Panc1 (cell line): ENCODE results near the gene OR2H1. TPM values are rescaled to one million over a fixed set of nuclear protein-coding genes. Genes with fewer than 3 reads are reported as not detected.

Experiments
- ATAC-seq: fragments of 200-7000 bp; cut with Tn5 transposase; 2 replicates; pipeline ENCODE4 v1.9.1; 2020; ENCODE audit warnings: mild to moderate bottlenecking, moderate library complexity
- BruUV-seq: library from RNA; stranded (reverse); fragments of 400-500 nt; replicated peaks from 2 replicates; lab custom pipeline; 2021; lab: Mats Ljungman, UMichigan
- CTCF ChIA-PET: fragments of 300-600 bp; sonication (Branson Sonifier 250); formaldehyde crosslinking; loops from one replicate; lab custom pipeline; 2022; ENCODE audit warnings: antibody characterized with exemption; lab: Charles Lee
- POLR2A ChIA-PET: fragments of 300-600 bp; sonication (Branson Sonifier 250); formaldehyde crosslinking; loops from one replicate; lab custom pipeline; 2022; ENCODE audit warnings: antibody characterized with exemption; lab: Charles Lee
- DNase-seq: peaks from one replicate; pipeline ENCODE4 v3.0.0-alpha.2; 2010; ENCODE audit warnings: low read depth, low spot score
- H3K27ac ChIP-seq: 2 replicates; pipeline ENCODE4 v1.5.1; 2011; ENCODE audit warnings: mild to moderate bottlenecking, low read length, inconsistent platforms
- H3K27me3 ChIP-seq: fragments of 200-500 bp; sonication (Bioruptor generic); 2 replicates; pipeline ENCODE4 v1.6.0; 2014; ENCODE audit warnings: low read length, inconsistent platforms; ENCODE audit not compliant: control insufficient read depth, insufficient read depth
- H3K36me3 ChIP-seq: fragments of 200-500 bp; sonication (Bioruptor generic); 2 replicates; pipeline ENCODE4 v1.5.1; 2014; ENCODE audit warnings: inconsistent platforms, mild to moderate bottlenecking, low read length, moderate library complexity; ENCODE audit not compliant: control insufficient read depth, insufficient read depth
- H3K4me1 ChIP-seq: 2 replicates; pipeline ENCODE4 v1.5.1; 2011; ENCODE audit warnings: inconsistent platforms, mild to moderate bottlenecking, low read length, moderate library complexity; ENCODE audit not compliant: control insufficient read depth, insufficient read depth
- H3K4me3 ChIP-seq, 2 experiments: 2 replicates each; pipeline ENCODE4 v1.5.1; 2011 to 2012; ENCODE audit warnings: low read depth in 2 of 2, low read length in 2 of 2, mild to moderate bottlenecking in 2 of 2, inconsistent platforms in 1 of 2, moderate library complexity in 1 of 2
- H3K9me3 ChIP-seq: fragments of 200-500 bp; sonication (Bioruptor generic); 2 replicates; pipeline ENCODE4 v1.5.1; 2014; ENCODE audit warnings: low read depth, mild to moderate bottlenecking, inconsistent platforms, low read length, moderate library complexity; ENCODE audit not compliant: control insufficient read depth, insufficient read depth
- POLR2AphosphoS5 ChIP-seq: IDR thresholded peaks from 2 replicates; pipeline ENCODE4 v1.6.1; 2012; ENCODE audit warnings: mild to moderate bottlenecking, low read depth, low read length, moderate library complexity
- SIN3A ChIP-seq: IDR thresholded peaks from 2 replicates; pipeline ENCODE4 v1.6.1; 2012; ENCODE audit warnings: low read depth, mild to moderate bottlenecking, low read length, moderate library complexity, borderline replicate concordance; ENCODE audit not compliant: insufficient read depth
- TCF7L2 ChIP-seq: IDR thresholded peaks from 2 replicates; pipeline ENCODE4 v1.6.1; 2011; ENCODE audit warnings: mild to moderate bottlenecking, low read depth, low read length, inconsistent platforms
- in situ Hi-C: cut with HindIII; loops from 2 replicates; pipeline ENCODE4 v1.10.0; 2016; ENCODE audit warnings: low sequenced_read_pairs, low pct_unique_long_range_greater_than_20kb
- intact Hi-C: fragments of 100-400 bp; cut with micrococcal nuclease; formaldehyde crosslinking; loops from one replicate; pipeline ENCODE4 v1.10.0; 2022; ENCODE audit not compliant: unreplicated experiment
- total RNA-seq: library from RNA; stranded (reverse); gene quantifications from one replicate; pipeline ENCODE4 v1.2.1, GENCODE V29; 2021; ENCODE audit not compliant: unreplicated experiment
- TF ChIP-seq, protein P1 (sequence below): fragments of 450-650 bp; IDR thresholded peaks from 2 replicates; pipeline ENCODE4 v1.5.1; 2017; ENCODE audit warnings: mild to moderate bottlenecking
- TF ChIP-seq, protein P2 (sequence below), 2 experiments: IDR thresholded peaks; 2 replicates each; pipeline ENCODE4 v1.6.1; 2011 to 2012; ENCODE audit warnings: low read depth in 2 of 2, control low read depth in 1 of 2, low read length in 1 of 2, mild to moderate bottlenecking in 1 of 2, moderate library complexity in 1 of 2; ENCODE audit not compliant: insufficient read depth in 1 of 2

The OR2H1 gene
- total RNA-seq, 1 experiment from 2014 or later = not detected

DNA sequence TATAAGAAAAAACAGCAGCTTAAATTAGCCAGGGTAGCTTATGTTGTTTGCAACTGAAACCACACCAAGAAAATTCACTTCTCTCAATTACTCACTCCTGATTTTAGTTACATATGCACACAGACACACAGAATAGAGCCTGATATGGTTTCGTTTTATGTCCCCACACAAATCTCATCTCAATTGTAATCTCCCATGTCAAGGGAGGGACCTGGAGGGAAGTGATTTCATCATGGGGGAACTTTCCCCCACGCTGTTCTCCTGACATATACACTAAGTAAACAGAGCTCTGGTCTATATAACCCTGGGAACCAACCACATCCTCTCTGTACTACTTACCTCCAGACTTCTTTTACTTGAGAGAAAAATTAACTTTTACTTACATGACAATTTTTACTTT lies 32.4 kb upstream of the OR2H1 start:
- DNase-seq (no peak), ATAC-seq (no peak)
- TF ChIP-seq, protein P1, sequence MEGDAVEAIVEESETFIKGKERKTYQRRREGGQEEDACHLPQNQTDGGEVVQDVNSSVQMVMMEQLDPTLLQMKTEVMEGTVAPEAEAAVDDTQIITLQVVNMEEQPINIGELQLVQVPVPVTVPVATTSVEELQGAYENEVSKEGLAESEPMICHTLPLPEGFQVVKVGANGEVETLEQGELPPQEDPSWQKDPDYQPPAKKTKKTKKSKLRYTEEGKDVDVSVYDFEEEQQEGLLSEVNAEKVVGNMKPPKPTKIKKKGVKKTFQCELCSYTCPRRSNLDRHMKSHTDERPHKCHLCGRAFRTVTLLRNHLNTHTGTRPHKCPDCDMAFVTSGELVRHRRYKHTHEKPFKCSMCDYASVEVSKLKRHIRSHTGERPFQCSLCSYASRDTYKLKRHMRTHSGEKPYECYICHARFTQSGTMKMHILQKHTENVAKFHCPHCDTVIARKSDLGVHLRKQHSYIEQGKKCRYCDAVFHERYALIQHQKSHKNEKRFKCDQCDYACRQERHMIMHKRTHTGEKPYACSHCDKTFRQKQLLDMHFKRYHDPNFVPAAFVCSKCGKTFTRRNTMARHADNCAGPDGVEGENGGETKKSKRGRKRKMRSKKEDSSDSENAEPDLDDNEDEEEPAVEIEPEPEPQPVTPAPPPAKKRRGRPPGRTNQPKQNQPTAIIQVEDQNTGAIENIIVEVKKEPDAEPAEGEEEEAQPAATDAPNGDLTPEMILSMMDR = no peak
- TF ChIP-seq TCF7L2 (no peak), SIN3A (no peak), POLR2AphosphoS5 (no peak)
- TF ChIP-seq, protein P2, sequence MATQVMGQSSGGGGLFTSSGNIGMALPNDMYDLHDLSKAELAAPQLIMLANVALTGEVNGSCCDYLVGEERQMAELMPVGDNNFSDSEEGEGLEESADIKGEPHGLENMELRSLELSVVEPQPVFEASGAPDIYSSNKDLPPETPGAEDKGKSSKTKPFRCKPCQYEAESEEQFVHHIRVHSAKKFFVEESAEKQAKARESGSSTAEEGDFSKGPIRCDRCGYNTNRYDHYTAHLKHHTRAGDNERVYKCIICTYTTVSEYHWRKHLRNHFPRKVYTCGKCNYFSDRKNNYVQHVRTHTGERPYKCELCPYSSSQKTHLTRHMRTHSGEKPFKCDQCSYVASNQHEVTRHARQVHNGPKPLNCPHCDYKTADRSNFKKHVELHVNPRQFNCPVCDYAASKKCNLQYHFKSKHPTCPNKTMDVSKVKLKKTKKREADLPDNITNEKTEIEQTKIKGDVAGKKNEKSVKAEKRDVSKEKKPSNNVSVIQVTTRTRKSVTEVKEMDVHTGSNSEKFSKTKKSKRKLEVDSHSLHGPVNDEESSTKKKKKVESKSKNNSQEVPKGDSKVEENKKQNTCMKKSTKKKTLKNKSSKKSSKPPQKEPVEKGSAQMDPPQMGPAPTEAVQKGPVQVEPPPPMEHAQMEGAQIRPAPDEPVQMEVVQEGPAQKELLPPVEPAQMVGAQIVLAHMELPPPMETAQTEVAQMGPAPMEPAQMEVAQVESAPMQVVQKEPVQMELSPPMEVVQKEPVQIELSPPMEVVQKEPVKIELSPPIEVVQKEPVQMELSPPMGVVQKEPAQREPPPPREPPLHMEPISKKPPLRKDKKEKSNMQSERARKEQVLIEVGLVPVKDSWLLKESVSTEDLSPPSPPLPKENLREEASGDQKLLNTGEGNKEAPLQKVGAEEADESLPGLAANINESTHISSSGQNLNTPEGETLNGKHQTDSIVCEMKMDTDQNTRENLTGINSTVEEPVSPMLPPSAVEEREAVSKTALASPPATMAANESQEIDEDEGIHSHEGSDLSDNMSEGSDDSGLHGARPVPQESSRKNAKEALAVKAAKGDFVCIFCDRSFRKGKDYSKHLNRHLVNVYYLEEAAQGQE (IDR thresholded peaks at IDR 0.05; ENCODE audit: insufficient read depth in 1 of 2, low read depth in 2 of 2, low read length in 1 of 2) = no peak
- H3K9me3 ChIP-seq = no peaks in the 10 kb centered on the region
- H3K36me3 ChIP-seq = no peaks in the 10 kb centered on the region
- H3K27ac ChIP-seq = no peak overlapping the region
- ChIA-PET POLR2A (no interaction called here), CTCF (no interaction called here)
- no TSS peak for BruUV-seq
- no peak overlapping the region for H3K4me3 ChIP-seq
- in situ Hi-C loops = no loop called here
- H3K27me3 ChIP-seq = no peaks in the 10 kb centered on the region; the same call in 1 of the 2 replicates
- no peaks in the 10 kb centered on the region for H3K4me1 ChIP-seq
- intact Hi-C loops = no loop called here

DNA sequence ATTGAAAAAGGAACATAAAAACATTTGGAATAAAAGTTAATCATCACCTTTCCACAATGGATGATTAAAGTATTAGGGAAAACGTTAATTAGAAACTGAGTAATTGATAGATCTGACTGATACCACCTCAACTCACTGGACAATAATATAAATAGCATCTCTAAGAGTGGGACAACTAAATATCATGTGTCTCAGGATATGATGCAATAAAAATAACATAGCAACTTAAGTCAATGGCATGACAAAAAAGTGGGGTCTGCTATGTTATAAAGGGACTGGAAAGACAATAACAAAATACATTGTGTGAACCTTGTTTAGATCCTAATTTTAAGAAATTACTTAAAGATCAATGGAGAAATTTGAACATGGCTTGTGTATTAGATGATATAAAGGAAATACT lies 31.9 kb upstream of the OR2H1 start:
- no peaks in the 10 kb centered on the region for H3K9me3 ChIP-seq
- ChIA-PET POLR2A (no interaction called here), CTCF (no interaction called here)
- TF ChIP-seq POLR2AphosphoS5 (no peak), SIN3A (no peak), TCF7L2 (no peak)
- TF ChIP-seq, protein P2 (IDR thresholded peaks at IDR 0.05; ENCODE audit: insufficient read depth in 1 of 2, low read depth in 2 of 2, low read length in 1 of 2) = no peak
- TF ChIP-seq, protein P1 = no peak
- in situ Hi-C loops = no loop called here
- no peaks in the 10 kb centered on the region; the same call in 1 of the 2 replicates for H3K27me3 ChIP-seq
- H3K36me3 ChIP-seq = no peaks in the 10 kb centered on the region
- no peak for ATAC-seq
- no peak for DNase-seq
- no peak overlapping the region for H3K27ac ChIP-seq
- no TSS peak for BruUV-seq
- intact Hi-C loops = no loop called here
- no peaks in the 10 kb centered on the region for H3K4me1 ChIP-seq
- no peak overlapping the region for H3K4me3 ChIP-seq
